ENCODE data around the gene KRTAP1-3.

GRCh38 chr17:41001795-41002194 is 32.9 kb downstream of the KRTAP1-3 start:
- TF ChIP-seq CTCF (IDR thresholded peaks at IDR 0.05): no peak
- no peak for TF ChIP-seq POLR2A (IDR thresholded peaks at IDR 0.05)

Data from esophagus squamous epithelium (tissue), 4 donors.